ENCODE data around the gene MYCN.
A peak's percentile ranks its signal among the peaks of the same experiment; 100 is the strongest.
"Not testable (repeated sequence)": the region's sequence is repeated elsewhere in the genome, so short reads cannot be mapped to it uniquely, and the experiment has no call there.

MYCN gene

GRCh38 chr2:15942711-15943345, 2.5 kb downstream of the MYCN start:
- H3K27ac Mint-ChIP-seq: no peak overlapping the region
- H3K9me3 Mint-ChIP-seq: no peaks in the 10 kb centered on the region
- H3K4me3 Mint-ChIP-seq: peak overlapping the region; percentile 32
- H3K27me3 Mint-ChIP-seq: peaks cover 51% of the 10 kb centered on the region
- H3K36me3 Mint-ChIP-seq (ENCODE audit: low read depth): no peaks in the 10 kb centered on the region
- H3K4me1 Mint-ChIP-seq (ENCODE audit: low read depth): peaks cover 22% of the 10 kb centered on the region

GRCh38 chr2:15943378-15944280, 3.3 kb downstream of the MYCN start:
- peaks cover 43% of the 10 kb centered on the region for H3K27me3 Mint-ChIP-seq
- H3K4me3 Mint-ChIP-seq: peak overlapping the region; percentile 55
- no peaks in the 10 kb centered on the region for H3K36me3 Mint-ChIP-seq (ENCODE audit: low read depth)
- H3K4me1 Mint-ChIP-seq (ENCODE audit: low read depth): peaks cover 22% of the 10 kb centered on the region
- H3K27ac Mint-ChIP-seq: no peak overlapping the region
- H3K9me3 Mint-ChIP-seq: no peaks in the 10 kb centered on the region

- peaks cover 36% of the 10 kb centered on the region for H3K27me3 Mint-ChIP-seq
- H3K4me3 Mint-ChIP-seq: no peak overlapping the region
- peaks cover 22% of the 10 kb centered on the region for H3K4me1 Mint-ChIP-seq (ENCODE audit: low read depth)
- H3K9me3 Mint-ChIP-seq: no peaks in the 10 kb centered on the region
- H3K27ac Mint-ChIP-seq: no peak overlapping the region
- no peaks in the 10 kb centered on the region for H3K36me3 Mint-ChIP-seq (ENCODE audit: low read depth)
These were observed 4.1 kb downstream of the MYCN start for GRCh38 chr2:15944325-15945017.

- no peak overlapping the region for H3K27ac Mint-ChIP-seq
- no peaks in the 10 kb centered on the region for H3K36me3 Mint-ChIP-seq (ENCODE audit: low read depth)
- peaks cover 18% of the 10 kb centered on the region for H3K4me1 Mint-ChIP-seq (ENCODE audit: low read depth)
- no peaks in the 10 kb centered on the region for H3K9me3 Mint-ChIP-seq
- H3K27me3 Mint-ChIP-seq: peaks cover 32% of the 10 kb centered on the region
- H3K4me3 Mint-ChIP-seq: no peak overlapping the region
These were observed 5.8 kb downstream of the MYCN start for GRCh38 chr2:15945909-15946705.

GRCh38 chr2:15946983-15947382, 6.6 kb downstream of the MYCN start:
- Mint-ChIP-seq H3K4me3 (no peak overlapping the region), H3K27ac (no peak overlapping the region), H3K4me1 (ENCODE audit: low read depth) (peaks cover 14% of the 10 kb centered on the region), H3K9me3 (no peaks in the 10 kb centered on the region), H3K36me3 (ENCODE audit: low read depth) (no peaks in the 10 kb centered on the region), H3K27me3 (peaks cover 26% of the 10 kb centered on the region)

GRCh38 chr2:15947431-15947830, 7.1 kb downstream of the MYCN start:
- Mint-ChIP-seq H3K4me1 (ENCODE audit: low read depth) (peaks cover 14% of the 10 kb centered on the region), H3K9me3 (no peaks in the 10 kb centered on the region), H3K36me3 (ENCODE audit: low read depth) (no peaks in the 10 kb centered on the region), H3K4me3 (no peak overlapping the region), H3K27ac (no peak overlapping the region), H3K27me3 (peaks cover 25% of the 10 kb centered on the region)

GRCh38 chr2:15948704-15948957, 8.3 kb downstream of the MYCN start:
- Mint-ChIP-seq H3K36me3 (ENCODE audit: low read depth) (no peaks in the 10 kb centered on the region), H3K9me3 (no peaks in the 10 kb centered on the region), H3K4me3 (no peak overlapping the region), H3K27ac (no peak overlapping the region), H3K27me3 (peaks cover 15% of the 10 kb centered on the region), H3K4me1 (ENCODE audit: low read depth) (peaks cover 4% of the 10 kb centered on the region)

- H3K4me3 Mint-ChIP-seq: no peak overlapping the region
- no peaks in the 10 kb centered on the region for H3K9me3 Mint-ChIP-seq
- H3K36me3 Mint-ChIP-seq (ENCODE audit: low read depth): no peaks in the 10 kb centered on the region
- no peaks in the 10 kb centered on the region for H3K4me1 Mint-ChIP-seq (ENCODE audit: low read depth)
- peaks cover 10% of the 10 kb centered on the region for H3K27me3 Mint-ChIP-seq
- no peak overlapping the region for H3K27ac Mint-ChIP-seq
These were observed 8.8 kb downstream of the MYCN start for GRCh38 chr2:15949126-15949525.

GRCh38 chr2:15949551-15949950, 9.2 kb downstream of the MYCN start:
- Mint-ChIP-seq H3K27me3 (peaks cover 10% of the 10 kb centered on the region), H3K36me3 (ENCODE audit: low read depth) (no peaks in the 10 kb centered on the region), H3K4me1 (ENCODE audit: low read depth) (no peaks in the 10 kb centered on the region)

GRCh38 chr2:15950088-15950952, 10.0 kb downstream of the MYCN start:
- Mint-ChIP-seq H3K27me3 (peaks cover 9% of the 10 kb centered on the region), H3K4me1 (ENCODE audit: low read depth) (no peaks in the 10 kb centered on the region), H3K27ac (no peak overlapping the region), H3K9me3 (no peaks in the 10 kb centered on the region), H3K4me3 (no peak overlapping the region), H3K36me3 (ENCODE audit: low read depth) (no peaks in the 10 kb centered on the region)

More at GRCh38 chr2:15949551-15949950, 9.2 kb downstream of the MYCN start:
- Mint-ChIP-seq H3K4me3 (no peak overlapping the region), H3K9me3 (no peaks in the 10 kb centered on the region), H3K27ac (no peak overlapping the region)

- H3K4me3 Mint-ChIP-seq, H3K27ac Mint-ChIP-seq: not testable (repeated sequence)
These were observed 11.6 kb downstream of the MYCN start for GRCh38 chr2:15951936-15952335.

GRCh38 chr2:15952451-15953146, 12.2 kb downstream of the MYCN start:
- Mint-ChIP-seq H3K9me3 (no peaks in the 10 kb centered on the region), H3K4me3 (no peak overlapping the region), H3K27ac (no peak overlapping the region), H3K4me1 (ENCODE audit: low read depth) (no peaks in the 10 kb centered on the region), H3K36me3 (ENCODE audit: low read depth) (no peaks in the 10 kb centered on the region), H3K27me3 (peaks cover 5% of the 10 kb centered on the region)

More at GRCh38 chr2:15951936-15952335, 11.6 kb downstream of the MYCN start:
- not testable (repeated sequence) for H3K4me1 Mint-ChIP-seq (ENCODE audit: low read depth); H3K27me3 Mint-ChIP-seq; H3K36me3 Mint-ChIP-seq (ENCODE audit: low read depth); H3K9me3 Mint-ChIP-seq

GRCh38 chr2:15953147-15953630, 12.8 kb downstream of the MYCN start:
- peaks cover 5% of the 10 kb centered on the region for H3K27me3 Mint-ChIP-seq
- H3K4me3 Mint-ChIP-seq: no peak overlapping the region
- H3K27ac Mint-ChIP-seq: no peak overlapping the region
- no peaks in the 10 kb centered on the region for H3K4me1 Mint-ChIP-seq (ENCODE audit: low read depth)
- H3K36me3 Mint-ChIP-seq (ENCODE audit: low read depth): no peaks in the 10 kb centered on the region
- no peaks in the 10 kb centered on the region for H3K9me3 Mint-ChIP-seq
